NCI-H748 treated with DMSO at 0.1 percent for 48 hours (cell line): ENCODE data around the gene NMNAT3.

ENCODE experiments used
- DNase-seq: peaks from one replicate; lab custom pipeline; 2025; lab: John Stamatoyannopoulos, UW

The NMNAT3 gene

DNA sequence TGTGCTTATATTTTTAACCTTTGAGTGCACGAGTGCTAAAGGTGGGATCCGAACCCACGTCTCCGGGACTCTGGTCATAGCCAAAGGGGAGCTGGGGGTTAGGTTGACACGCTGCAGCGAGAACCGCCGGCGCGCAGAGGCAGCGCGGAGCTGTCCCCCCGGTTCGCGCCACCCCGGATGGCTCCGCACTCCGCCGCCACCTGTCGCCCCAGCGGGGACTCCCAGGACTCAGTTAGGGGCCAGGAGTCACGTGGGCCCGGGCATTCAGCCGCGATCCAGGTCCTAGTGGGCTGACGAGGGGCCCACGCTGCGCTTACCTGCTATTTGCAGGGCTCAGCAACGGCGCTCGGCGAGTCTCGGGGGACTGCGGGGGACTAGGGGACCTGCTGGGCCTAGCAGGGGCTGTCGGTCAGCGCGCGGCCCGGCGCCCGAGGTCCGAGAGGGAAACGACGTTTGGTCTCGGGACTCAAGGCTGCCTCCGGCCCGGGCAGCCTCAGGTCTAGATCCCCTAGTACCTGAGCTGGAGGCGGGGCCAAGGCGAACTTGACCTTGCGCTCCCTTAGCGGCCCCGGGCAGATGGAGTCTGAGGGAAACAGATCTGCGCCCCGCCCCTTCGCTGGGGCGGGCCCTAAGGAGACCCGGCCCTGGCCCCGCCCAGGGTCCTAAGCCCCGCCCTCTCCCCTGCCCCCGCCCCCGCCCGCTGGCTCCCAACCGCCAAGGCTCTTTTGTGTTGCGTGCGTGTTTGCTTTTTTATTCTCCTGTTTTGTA is at the start of gene NMNAT3:
NMNAT3 (minus strand) TSS at position 585 of the 768 bp plus-strand sequence. CDS start 50,248 bp downstream, outside the sequence.
- no peak for DNase-seq

DNA sequence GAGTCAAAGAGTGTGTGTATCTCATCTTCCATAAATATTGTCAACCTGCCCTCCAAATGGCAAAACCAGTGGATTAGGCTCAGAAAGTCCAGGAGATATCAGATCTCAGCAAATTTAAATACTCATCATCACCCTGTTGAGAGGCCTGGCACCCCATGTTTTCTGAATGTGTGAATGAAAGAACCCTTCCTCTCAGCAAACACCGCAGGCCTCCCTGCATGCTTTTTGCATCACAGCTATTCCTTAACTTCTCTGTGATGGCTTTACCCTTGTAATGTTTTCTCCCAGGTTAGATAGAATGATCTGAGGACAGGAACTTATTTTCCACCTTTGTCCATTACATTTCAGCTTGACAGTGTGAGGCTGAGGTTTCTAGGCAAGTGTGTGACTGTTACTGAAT is 43.6 kb upstream of the NMNAT3 start:
- no peak for DNase-seq

DNA sequence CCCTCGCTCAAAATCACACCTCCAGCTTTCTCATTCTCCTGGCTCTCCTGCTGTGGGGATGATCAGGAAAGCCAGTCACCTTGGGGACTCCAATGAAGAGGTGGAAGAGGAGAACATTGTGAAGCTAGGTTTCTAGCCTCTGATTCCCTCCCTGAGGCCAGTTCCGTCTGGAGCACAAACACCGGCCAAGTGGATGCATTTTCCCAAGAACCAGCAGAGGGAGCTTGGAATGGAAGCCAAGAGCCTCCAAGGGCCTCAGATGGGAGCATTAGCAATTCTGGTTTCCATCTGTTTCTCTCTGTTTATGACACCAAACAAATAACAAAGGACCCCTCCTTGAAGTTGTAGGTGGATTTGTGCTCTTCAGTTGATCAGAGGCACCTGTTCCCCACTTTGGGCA is 40.6 kb upstream of the NMNAT3 start:
- DNase-seq: no peak

DNA sequence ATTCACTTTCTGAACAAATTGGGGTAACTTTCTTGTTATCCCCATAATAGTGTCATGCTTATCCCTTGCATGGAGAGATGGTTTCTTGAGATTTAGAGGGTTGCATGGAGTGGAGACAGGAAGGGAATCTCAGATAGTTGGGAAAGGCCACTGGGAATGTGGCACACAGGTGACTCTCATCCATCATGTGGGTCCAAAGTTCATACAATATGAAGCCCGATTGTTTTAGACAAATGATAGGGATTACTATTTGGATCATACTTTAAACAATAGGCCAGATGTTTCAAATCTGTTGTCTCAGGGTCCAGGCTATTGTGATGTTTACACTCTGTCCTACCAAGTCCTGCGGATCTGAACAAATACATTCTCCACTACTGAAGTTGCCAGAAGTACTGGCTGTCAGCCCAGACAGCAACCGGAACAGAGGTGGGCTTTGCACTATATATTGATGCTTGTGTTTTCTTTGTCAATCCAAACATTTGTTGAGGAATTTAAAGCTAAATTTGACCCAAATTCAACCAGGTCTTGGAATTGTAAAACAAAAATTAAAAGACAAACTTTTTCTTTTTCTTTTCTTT is 39.2 kb upstream of the NMNAT3 start:
- DNase-seq: no peak

DNA sequence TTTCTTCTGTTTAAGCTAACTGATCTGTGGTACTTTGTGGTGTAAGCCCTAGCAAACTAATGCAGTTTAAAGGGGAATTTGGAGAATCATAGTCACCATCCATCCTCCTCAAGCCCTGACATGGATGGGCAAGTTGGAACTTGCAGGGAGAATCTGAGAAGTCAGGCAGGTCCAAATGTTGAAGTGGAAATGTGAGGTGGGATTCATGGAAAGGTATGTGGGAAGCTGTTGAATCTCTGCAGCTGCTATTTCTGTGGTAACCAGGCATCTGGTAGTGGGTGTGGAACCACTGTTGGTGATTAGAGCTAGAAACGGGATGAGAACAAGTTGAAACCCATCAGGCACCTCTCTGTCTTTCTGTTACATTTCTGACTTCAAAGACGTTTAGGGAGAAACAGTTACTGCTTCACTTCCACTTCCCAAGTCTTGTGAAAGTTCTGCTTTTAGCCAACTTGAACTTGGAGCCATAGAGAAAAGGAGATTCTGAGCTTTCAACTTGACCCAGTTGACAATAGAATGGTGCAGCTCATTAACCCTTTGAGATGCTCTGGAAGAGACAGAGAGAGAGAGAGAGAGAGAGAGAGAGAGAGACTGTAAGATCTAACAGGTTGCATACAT is 38.1 kb upstream of the NMNAT3 start:
- no peak for DNase-seq

DNA sequence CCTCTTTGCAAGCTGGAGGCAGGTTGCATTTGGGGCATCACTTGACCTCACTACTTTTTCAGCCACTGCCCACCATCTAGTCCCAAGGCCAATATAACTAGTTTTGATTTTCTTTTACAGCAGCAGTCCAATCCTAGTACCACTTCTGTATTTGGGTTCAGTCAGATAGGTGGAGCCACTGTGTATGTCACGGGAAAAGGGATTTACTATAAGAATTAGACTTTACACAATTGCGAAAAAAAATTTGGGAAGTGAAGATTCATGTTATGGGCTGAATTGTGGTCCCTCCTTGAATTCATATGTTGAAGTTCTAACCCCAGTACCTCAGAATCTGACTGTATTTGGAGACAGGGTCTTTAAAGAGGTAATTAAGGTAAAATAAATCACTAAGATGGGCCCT is 37.4 kb upstream of the NMNAT3 start:
- DNase-seq: no peak

DNA sequence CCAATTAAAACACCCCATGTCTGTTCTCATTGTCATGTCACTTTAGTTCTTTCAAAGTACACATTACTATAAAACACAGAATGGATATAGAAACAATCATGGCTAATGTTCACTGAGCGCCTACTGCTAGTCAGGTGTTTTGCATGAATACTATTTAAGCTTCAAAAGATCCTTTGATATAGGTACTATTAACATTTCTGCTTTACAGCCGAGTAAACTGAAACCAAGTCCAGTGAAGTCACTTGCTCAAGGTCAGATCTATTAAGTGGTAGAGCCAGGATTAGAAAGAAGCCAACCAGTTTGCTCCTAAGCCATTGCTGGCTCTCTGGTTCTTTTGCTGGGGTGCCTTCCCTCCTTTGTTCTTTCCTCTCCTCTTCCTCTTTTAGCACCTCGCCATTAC is 32.4 kb upstream of the NMNAT3 start:
- DNase-seq: peak; percentile 73

DNA sequence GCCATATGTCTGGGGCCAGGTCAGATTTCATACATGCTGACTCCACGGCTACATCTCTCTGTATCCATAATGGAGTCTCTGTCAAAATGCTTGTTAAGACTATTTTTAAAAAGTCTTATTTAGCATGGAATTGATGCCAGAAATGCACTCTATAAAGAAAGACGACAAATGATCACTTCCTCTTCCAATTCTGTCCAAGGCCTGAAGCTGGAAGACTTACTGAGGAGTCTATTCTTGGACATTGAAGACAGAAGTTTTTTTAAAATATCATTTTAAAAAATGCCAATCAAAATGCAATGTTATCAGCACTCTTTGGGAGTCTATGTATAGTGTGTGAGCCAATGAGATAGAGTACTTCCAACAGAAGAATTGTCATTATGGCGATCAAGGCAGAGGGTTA is 27.9 kb upstream of the NMNAT3 start:
- DNase-seq: no peak

DNA sequence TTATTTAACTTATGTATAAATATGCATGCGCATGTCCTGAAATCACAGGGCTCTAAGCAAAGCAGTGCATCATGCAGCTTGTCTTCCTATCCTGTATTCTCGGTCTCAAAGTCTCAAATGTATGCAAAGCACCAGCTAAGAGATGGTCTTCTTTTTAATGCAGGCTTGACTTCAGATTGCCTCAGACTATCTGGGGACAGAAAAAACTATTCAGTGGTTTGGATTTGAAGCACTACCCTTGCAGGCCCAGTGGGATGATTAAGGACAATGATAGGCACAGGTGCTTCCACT is 18.5 kb upstream of the NMNAT3 start:
- no peak for DNase-seq

DNA sequence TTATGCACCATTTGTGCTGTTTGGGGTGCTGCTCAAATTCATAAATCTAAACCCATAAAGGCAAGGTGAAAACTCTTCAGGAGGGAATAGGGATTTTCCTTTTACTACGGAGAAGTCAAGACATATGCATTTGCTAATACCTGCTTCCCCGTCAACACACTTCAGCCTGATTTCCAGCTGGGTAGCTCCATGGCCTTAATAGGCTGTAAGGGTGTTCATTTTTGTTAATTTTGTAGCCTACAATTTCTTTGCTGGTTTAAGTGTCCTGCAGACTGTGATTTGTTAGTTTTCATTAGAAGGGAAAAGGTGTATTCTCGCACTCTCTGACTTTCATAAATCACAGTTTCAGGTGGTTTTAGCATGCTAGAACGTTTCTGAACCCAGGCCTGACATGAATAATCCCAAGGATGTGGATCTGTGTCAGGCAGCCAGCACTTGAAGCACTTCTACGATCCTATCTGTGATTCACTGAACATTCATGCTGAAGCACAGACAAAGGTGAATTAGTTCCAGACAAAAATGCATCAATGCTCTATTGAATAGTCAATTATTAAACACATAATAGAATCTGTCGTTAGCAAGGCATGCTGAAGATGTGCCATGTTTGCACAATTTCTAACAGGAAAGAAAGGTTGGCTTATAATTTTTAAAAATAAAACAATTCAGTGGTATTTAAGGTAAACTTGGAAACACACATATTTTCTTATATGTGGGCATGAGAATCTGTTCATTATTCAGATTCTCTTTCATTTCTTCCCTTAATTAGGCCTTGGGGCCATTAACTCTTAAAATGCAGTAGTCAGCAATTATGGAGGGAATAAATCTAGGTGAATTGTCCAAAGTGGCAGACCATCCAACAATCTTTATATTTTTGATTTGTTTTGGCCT is 17.9 kb upstream of the NMNAT3 start:
- DNase-seq: no peak

DNA sequence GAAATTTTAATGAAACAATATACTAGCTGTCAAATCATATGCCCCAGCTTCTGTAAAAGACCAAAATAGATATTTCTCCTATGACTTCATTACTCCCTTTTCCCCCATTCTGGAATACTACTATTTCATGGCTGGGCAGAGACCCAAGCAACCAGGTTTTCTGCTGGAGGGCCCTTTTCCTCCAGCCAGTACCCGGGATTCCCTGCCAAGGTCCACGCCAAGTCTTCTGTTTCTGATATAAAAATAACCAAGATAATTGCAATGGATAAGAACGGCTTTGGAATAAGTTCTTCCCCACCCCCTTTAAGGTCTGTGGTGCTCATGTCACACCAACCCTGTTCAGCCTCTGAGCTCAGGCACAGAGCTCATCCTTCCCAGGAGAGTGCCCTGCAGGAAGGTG is 17.2 kb upstream of the NMNAT3 start:
- DNase-seq: no peak

DNA sequence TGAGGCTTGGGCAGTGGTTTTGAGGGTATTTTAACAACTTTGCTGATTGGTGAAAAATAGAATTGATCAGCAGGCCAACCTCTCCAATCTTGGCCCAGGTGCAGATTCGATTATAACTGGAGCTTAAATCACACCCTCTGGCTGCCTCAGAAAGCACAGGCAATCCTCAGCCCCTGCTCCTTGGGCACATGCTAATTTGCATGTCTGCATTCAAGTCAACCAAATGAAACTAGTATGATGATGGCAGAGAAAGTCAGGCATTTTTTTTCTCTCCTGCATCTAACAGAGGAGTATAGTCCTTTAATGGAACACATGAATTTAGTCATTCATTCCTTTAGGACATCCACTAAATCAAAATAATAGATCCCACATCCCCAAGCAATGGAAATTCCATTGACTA is 16.8 kb upstream of the NMNAT3 start:
- no peak for DNase-seq

DNA sequence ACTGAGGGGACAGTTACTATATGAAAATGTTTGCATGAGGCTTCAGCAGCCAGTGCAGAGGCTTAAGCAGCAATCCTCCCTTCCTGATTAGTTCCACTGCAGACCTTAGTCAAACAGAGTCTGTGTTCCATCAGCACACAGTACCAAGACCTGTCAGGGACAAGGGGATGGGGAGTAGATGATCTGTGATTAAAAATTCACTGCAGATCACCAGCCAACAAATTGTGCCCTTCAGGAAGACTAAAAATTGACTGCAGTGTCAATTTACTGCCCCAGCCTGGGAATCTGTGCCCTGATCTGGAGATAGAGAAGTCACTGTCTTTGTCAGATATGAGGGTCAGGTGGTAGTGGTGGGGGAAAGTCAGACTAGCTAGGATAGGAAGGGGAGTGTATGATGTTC is 13.8 kb upstream of the NMNAT3 start:
- DNase-seq: no peak

DNA sequence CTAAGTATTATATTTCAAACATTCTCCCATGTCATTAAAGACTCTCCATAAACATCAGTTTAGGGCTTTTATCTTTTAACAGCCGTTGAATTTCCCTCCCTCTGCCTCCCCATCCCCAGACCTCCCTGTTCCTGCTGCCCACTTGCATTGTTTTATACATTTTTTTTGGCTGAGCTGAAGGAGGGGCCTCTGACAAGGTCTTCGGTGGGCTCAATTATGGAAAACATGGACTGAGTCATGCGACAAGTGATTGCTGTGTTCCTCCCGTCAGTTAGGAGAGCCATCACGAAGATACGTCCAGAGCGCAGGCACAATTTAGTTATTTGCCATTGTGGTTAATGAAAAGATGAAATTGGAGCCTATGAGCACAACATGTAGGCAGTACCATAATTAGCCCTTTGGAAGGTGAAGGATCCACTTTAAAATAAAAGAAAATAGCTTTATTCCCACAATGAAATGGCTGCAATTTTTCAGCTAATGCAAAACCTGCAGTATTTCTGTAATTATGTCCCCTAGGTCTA is 12.0 kb upstream of the NMNAT3 start:
- DNase-seq: peak; percentile 83

DNA sequence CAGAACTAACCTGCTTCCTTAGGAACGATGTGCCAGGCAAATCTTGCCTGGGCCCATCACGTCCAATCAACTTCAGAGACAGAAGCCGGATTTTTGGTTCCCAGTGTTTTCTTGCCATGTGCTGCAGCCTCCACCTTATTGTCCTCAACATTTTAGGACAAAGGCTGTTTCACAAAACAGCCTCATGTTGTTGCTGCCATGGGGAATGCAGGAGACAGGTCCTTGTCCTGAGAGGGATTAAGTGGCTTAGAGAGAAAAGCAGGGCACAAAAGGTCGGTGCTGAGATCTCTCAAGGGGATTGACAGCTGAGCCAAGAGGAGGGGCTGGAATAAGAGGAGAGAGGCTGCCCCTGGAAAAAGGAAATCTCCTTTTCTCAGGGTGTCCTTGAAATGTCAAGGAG is 11.3 kb upstream of the NMNAT3 start:
- DNase-seq: peak; percentile 27

DNA sequence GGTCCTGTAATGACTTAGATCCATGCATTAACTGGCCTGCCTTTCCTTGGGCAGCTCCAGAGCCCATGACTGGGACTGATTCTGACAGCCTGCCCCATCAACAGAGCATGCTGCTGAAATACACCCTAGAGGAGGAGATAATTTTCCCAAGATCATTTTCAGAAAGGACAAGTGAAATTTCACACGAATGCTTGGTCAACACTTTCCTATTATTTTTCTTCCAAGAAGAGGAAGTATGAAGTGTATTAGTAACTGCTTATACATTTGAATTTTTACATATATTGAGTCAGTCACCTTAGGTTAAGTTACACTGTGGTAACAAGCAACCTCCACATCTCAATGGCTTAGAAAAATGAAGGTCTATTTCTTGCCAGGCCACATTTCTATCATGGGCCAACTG is 9.7 kb upstream of the NMNAT3 start:
- DNase-seq: no peak

DNA sequence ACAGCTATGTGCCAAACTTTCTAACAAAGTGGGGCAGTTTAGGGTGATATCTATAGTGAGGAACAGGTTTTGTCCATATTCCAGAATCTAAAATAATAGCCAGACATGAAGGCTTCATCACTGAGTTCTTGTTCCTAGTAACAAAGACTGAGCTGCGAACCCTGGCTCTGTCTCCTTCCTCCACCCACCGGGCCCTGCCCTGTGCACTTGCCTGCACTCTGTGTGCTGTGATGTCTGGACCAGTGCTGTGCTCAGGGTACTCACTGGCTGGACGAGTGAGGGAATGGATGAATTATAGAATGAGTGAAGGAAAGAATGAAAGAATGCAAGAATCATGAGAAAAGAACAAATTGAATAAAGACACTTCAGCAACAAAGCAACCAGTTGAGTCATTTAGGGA is 8.9 kb upstream of the NMNAT3 start:
- DNase-seq: no peak

DNA sequence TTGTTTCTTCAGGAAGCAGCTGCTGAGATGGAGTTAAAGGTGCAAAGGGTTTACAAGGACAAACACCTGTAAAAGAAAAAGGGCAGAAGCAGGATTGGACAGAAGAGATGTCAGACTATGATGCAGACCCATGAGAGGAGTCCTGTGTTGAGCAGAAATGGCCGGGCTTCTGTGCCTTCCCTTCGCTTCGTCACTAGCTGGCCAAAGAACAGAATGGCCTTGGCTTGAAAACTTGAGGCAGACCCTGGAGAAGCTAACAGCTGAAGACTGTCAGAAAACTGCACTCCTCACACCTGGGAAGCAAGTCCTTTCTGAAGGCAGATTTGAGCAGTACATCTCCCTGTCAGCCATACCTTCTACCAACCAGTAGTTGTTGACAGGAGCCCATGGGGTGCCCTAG is 8.4 kb upstream of the NMNAT3 start:
- no peak for DNase-seq

DNA sequence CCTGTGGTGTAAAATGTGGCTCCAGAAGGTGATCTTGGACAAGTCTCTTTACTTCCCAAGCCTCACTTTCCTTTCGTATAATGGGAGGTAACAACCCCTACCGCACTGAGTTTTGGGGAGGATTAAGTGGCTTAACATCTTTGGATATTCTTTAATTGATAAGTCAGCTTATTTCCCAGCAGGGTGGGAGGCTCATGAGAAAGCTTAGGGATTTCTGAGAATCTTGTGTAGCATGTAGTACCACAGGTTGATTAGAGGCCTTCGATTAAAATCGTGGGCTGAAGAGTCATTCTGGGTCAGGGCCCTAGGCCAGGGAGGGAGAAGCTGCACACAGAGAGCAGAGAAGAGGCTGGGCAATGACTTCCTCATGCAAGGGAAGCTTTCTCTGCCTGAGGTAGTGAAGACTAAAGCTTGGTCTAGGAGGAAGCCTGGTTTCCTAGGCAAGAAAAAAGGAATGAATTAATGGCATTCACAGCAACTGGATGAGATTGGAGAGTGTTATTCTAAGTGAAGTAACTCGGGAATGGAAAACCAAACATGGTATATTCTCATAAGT is 1.5 kb upstream of the NMNAT3 start:
- DNase-seq: no peak

DNA sequence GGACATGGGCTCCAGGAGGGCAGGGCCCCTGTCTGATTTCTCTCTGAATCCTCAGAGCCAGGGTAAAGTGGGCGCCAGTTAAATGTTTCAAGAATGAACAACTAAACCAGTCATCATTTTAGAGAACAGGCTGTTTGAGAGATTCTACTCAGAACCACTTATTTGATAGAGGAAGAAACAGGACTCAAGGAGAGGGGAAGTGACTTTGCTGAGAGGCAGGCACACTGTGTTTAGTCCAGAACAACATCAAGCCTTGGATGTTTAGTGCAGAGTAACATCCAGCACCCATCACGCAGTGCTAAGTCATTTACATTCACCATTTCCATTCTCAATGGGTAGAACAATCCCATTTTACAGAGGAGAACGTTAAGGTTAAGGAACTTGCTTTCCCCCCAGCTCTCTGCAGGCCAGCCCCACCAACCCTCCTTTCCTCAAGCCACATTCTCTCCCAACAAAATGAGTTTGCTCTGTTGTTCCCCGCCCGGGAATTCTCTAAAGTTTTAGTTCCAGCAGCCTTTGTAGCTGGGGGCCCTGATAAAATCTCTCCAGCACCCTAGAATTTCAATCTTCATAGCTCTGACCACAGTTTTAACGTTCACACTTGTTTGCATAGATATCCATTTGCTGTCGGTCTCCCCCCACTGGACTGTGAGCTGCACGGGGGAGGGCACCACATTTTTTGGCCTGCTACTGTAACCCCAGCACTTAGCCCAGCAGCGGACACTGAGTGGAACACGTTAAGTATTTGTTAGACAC is 962 bp downstream of the NMNAT3 start:
- no peak for DNase-seq

DNA sequence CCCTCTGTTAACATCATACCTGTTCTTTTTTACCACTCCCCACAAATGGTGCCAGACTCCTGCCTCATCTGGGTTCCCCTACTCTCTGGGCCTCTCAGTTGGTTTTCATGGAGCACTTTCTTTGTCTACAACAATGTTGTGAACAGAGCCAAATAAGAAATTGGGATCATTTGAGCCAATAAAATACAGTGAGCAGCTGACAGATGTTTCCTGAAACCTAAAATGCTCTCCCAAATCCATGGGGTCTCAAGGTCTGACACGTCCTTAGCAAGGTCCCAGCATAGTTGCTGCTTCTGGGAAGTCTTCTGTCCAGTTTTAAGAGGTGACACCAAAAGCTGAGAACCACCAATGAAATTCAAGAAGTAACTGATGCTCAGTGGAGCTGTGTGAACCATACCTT is 1.7 kb downstream of the NMNAT3 start:
- no peak for DNase-seq

DNA sequence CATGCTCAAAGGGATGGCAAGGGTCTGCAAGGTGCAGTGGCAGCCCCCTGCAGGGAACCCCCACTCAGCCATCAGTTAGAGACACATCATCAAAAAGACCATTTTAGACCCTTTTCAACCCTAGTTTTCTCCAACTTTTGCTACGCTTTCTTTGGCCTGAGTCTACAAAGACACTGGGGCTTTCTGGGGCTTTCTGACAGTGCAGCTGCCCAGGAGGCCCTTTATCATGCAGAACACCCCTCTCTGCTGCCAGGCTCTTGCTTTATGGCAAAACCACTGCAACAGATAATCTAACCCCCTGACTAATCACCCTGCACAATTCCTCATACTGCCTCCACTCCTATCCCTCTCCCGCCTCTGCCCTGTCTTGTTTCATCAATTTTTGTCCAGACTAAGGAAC is 2.4 kb downstream of the NMNAT3 start:
- DNase-seq: no peak
